HepG2 (cell line): ENCODE data around the gene BRCA1. TPM values are rescaled to one million over a fixed set of nuclear protein-coding genes. Genes with fewer than 3 reads are reported as not detected.

ENCODE experiments used
- DR1 ChIP-seq: sonication (generic); formaldehyde crosslinking; IDR thresholded peaks from 2 replicates; pipeline ENCODE4 v1.8.0; 2021; ENCODE audit warnings: mild to moderate bottlenecking, missing genetic modification reagents, inconsistent platforms
- HIC2 ChIP-seq: sonication (generic); formaldehyde crosslinking; IDR thresholded peaks from 2 replicates; pipeline ENCODE4 v1.9.0; 2022; ENCODE audit warnings: low read depth, missing genetic modification reagents
- NCOA2 ChIP-seq: sonication (generic); formaldehyde crosslinking; IDR thresholded peaks from 2 replicates; pipeline ENCODE4 v1.8.0; 2022; ENCODE audit warnings: inconsistent platforms
- NR2C2 ChIP-seq: sonication (generic); formaldehyde crosslinking; IDR thresholded peaks from 2 replicates; pipeline ENCODE4 v1.4.0; 2020; ENCODE audit warnings: missing genetic modification reagents, mild to moderate bottlenecking, moderate library complexity, borderline replicate concordance
- PLRG1 ChIP-seq: fragments of 450-650 bp; conservative IDR thresholded peaks from 2 replicates; pipeline ENCODE4 v1.6.1; 2016
- SMARCC2 ChIP-seq: fragments of 450-650 bp; IDR thresholded peaks from 2 replicates; pipeline ENCODE4 v1.6.1; 2017; ENCODE audit warnings: antibody characterized with exemption, mild to moderate bottlenecking
- SMC3 ChIP-seq: IDR thresholded peaks from 2 replicates; pipeline ENCODE4 v1.6.1; 2011; ENCODE audit warnings: low read length, improper control_type of control experiment
- SRF ChIP-seq: IDR thresholded peaks from 2 replicates; pipeline ENCODE4 v1.6.1; 2011; ENCODE audit warnings: mild to moderate bottlenecking, low read depth, low read length, moderate library complexity
- TAF1 ChIP-seq: sonication (generic); formaldehyde crosslinking; IDR thresholded peaks from 2 replicates; pipeline ENCODE4 v1.4.0; 2020; ENCODE audit warnings: missing genetic modification reagents
- TCF7 ChIP-seq: sonication (generic); IDR thresholded peaks from 2 replicates; pipeline ENCODE4 v1.6.1; 2016; ENCODE audit warnings: antibody characterized with exemption, low read depth
- U2AF1 ChIP-seq: fragments of 200-400 bp; formaldehyde crosslinking; optimal IDR thresholded peaks from 2 replicates; pipeline ENCODE3; 2017; ENCODE audit warnings: mild to moderate bottlenecking, low read depth, low read length
- WIZ ChIP-seq: sonication (generic); formaldehyde crosslinking; IDR thresholded peaks from 2 replicates; pipeline ENCODE4 v1.5.1; 2020; ENCODE audit warnings: mild to moderate bottlenecking, missing genetic modification reagents
- ZBTB25 ChIP-seq: IDR thresholded peaks from 2 replicates; pipeline ENCODE4 v1.6.1; 2018; ENCODE audit warnings: missing genetic modification reagents
- ZNF451 ChIP-seq: sonication (generic); formaldehyde crosslinking; IDR thresholded peaks from 2 replicates; pipeline ENCODE4 v1.5.0; 2020; ENCODE audit warnings: mild to moderate bottlenecking, missing genetic modification reagents
- ZNF577 ChIP-seq: sonication (generic); formaldehyde crosslinking; IDR thresholded peaks from 2 replicates; pipeline ENCODE4 v1.4.0; 2020; ENCODE audit warnings: mild to moderate bottlenecking, low read depth, missing genetic modification reagents, borderline replicate concordance
- polyA plus RNA-seq, 8 experiments: library from polyadenylated mRNA; depleted of rRNA in 3 of 8; stranded (reverse) in 7 of 8; unstranded in 1 of 8; fragments of >200 nt; fragmentation: Illumina TruSeq in 4 of 8; extraction: Trizol in 4 of 8; gene quantifications; 2 replicates each; pipeline versions ENCODE4 v1.2.1 to v1.2.3, GENCODE V29; 2011 to 2016; ENCODE audit warnings: low read depth in 4 of 8, missing spikeins in 1 of 8, mixed read lengths in 1 of 8; ENCODE audit not compliant: insufficient read depth in 1 of 8
- total RNA-seq, 5 experiments: library from RNA; depleted of rRNA; stranded (reverse); fragments of >200 nt; fragmentation: Illumina TruSeq; extraction: Trizol; gene quantifications; 2 replicates each; pipeline ENCODE4 v1.2.3, GENCODE V29; 2016; ENCODE audit warnings: low read depth in 1 of 5
- TF ChIP-seq, protein P1 (sequence below): sonication (generic); formaldehyde crosslinking; IDR thresholded peaks from 2 replicates; pipeline ENCODE4 v1.4.0; 2020; ENCODE audit warnings: missing genetic modification reagents
- TF ChIP-seq, protein P2 (sequence below): sonication (generic); formaldehyde crosslinking; conservative IDR thresholded peaks from 2 replicates; pipeline ENCODE4 v1.8.0; 2022; ENCODE audit warnings: mild to moderate bottlenecking, moderate library complexity, missing genetic modification reagents
- TF ChIP-seq, protein P3 (sequence below): sonication (generic); formaldehyde crosslinking; IDR thresholded peaks from 2 replicates; pipeline ENCODE4 v1.4.0; 2020; ENCODE audit warnings: low read depth, mild to moderate bottlenecking, missing genetic modification reagents
- TF ChIP-seq, protein P4 (sequence below): sonication (generic); formaldehyde crosslinking; IDR thresholded peaks from 2 replicates; pipeline ENCODE4 v1.9.0; 2021; ENCODE audit warnings: missing genetic modification reagents, mild to moderate bottlenecking, borderline replicate concordance

Gene BRCA1
- total and polyA plus RNA-seq, 2 of the 13 experiments (the other 11 are each of a cell fraction or from before 2014, with no cell fraction given) = 13.3 to 37.5 TPM

GRCh38 chr17:43024407-43025289, 100.5 kb downstream of the BRCA1 start, which contains the start of gene RND2 (continued):
- TF ChIP-seq ZNF577 (CRISPR knock-in tag) (no peak), WIZ (CRISPR knock-in tag) (0 out of 2 replicates have a peak, but pooled peaks have one; percentile 26), NCOA2 (CRISPR knock-in tag) (peak; percentile 57), U2AF1 (no peak), HIC2 (CRISPR knock-in tag) (no peak), ZNF451 (0 out of 2 replicates have a peak, but pooled peaks have one; percentile 16), TCF7 (no peak), ZBTB25 (CRISPR knock-in tag) (peak; percentile 70; the same call in 1 of the 2 replicates), SMC3 (peak; percentile 98), SRF (peak; percentile 42; the same call in 1 of the 2 replicates), TAF1 (CRISPR knock-in tag) (no peak), PLRG1 (no peak), SMARCC2 (no peak), DR1 (CRISPR knock-in tag) (no peak), NR2C2 (CRISPR knock-in tag) (peak; percentile 58)
- TF ChIP-seq, protein P1, sequence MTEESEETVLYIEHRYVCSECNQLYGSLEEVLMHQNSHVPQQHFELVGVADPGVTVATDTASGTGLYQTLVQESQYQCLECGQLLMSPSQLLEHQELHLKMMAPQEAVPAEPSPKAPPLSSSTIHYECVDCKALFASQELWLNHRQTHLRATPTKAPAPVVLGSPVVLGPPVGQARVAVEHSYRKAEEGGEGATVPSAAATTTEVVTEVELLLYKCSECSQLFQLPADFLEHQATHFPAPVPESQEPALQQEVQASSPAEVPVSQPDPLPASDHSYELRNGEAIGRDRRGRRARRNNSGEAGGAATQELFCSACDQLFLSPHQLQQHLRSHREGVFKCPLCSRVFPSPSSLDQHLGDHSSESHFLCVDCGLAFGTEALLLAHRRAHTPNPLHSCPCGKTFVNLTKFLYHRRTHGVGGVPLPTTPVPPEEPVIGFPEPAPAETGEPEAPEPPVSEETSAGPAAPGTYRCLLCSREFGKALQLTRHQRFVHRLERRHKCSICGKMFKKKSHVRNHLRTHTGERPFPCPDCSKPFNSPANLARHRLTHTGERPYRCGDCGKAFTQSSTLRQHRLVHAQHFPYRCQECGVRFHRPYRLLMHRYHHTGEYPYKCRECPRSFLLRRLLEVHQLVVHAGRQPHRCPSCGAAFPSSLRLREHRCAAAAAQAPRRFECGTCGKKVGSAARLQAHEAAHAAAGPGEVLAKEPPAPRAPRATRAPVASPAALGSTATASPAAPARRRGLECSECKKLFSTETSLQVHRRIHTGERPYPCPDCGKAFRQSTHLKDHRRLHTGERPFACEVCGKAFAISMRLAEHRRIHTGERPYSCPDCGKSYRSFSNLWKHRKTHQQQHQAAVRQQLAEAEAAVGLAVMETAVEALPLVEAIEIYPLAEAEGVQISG = peak; percentile 35; the same call in 1 of the 2 replicates
- TF ChIP-seq, protein P2, sequence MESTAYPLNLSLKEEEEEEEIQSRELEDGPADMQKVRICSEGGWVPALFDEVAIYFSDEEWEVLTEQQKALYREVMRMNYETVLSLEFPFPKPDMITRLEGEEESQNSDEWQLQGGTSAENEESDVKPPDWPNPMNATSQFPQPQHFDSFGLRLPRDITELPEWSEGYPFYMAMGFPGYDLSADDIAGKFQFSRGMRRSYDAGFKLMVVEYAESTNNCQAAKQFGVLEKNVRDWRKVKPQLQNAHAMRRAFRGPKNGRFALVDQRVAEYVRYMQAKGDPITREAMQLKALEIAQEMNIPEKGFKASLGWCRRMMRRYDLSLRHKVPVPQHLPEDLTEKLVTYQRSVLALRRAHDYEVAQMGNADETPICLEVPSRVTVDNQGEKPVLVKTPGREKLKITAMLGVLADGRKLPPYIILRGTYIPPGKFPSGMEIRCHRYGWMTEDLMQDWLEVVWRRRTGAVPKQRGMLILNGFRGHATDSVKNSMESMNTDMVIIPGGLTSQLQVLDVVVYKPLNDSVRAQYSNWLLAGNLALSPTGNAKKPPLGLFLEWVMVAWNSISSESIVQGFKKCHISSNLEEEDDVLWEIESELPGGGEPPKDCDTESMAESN = no peak; the same call in 1 of the 2 replicates
- TF ChIP-seq, protein P3, sequence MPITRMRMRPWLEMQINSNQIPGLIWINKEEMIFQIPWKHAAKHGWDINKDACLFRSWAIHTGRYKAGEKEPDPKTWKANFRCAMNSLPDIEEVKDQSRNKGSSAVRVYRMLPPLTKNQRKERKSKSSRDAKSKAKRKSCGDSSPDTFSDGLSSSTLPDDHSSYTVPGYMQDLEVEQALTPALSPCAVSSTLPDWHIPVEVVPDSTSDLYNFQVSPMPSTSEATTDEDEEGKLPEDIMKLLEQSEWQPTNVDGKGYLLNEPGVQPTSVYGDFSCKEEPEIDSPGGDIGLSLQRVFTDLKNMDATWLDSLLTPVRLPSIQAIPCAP (CRISPR knock-in tag) = no peak
- TF ChIP-seq, protein P4, sequence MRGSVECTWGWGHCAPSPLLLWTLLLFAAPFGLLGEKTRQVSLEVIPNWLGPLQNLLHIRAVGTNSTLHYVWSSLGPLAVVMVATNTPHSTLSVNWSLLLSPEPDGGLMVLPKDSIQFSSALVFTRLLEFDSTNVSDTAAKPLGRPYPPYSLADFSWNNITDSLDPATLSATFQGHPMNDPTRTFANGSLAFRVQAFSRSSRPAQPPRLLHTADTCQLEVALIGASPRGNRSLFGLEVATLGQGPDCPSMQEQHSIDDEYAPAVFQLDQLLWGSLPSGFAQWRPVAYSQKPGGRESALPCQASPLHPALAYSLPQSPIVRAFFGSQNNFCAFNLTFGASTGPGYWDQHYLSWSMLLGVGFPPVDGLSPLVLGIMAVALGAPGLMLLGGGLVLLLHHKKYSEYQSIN (CRISPR knock-in tag) = no peak
